ENCODE results near the gene LIG1. TPM values are rescaled to one million over a fixed set of nuclear protein-coding genes. Genes with fewer than 3 reads are reported as not detected.

The LIG1 gene
- total and polyA plus RNA-seq, 9 of the 15 experiments (the other 6 are each of a cell fraction or from before 2014, with no cell fraction given), result 9.6 to 114 (median 71.1) TPM

DNA sequence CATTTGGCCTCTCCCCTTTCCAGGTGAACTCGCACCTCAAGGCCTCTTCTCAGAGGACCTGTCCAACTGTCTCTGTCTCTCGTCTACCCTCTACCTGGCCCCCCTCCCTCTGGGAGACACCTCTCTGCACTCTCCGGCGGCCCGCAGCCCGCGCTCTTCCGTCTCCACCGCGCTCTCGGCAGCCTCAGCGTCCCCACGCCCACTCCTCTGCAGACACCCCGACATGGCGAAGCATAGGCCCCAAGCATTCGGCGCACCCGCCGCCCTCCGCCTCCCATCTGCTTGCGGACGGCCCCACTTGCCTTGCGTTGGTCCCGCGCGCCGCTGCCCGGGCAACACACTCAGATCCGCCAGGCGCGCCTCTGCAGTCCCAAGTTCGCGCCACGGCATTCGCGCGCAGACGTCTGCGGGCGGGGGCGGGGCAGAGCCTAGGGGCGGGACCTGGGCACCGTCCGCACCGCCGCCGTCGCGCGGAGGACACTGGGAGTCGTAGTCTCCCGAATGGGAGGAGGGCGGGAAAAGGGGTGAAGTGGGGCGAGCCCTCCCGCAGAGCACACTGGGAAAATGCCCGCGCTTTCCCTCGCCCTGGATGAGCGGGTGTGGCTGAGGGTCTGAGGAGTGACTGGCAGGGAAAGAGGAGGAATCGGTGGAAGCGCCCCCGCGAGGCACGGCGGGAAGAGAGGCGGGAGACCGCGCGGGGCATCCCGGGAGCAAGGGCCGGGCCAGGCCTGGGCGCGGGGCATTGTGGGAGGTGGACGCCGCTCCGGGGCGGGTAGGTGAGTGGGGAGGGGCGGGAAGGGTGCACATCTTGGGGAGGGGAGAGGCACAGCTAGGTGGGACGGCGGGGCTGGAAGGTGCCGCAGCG, at the start of gene LIG1, which contains the start of gene ZSWIM9 (continued):
- TF ChIP-seq, protein P1, sequence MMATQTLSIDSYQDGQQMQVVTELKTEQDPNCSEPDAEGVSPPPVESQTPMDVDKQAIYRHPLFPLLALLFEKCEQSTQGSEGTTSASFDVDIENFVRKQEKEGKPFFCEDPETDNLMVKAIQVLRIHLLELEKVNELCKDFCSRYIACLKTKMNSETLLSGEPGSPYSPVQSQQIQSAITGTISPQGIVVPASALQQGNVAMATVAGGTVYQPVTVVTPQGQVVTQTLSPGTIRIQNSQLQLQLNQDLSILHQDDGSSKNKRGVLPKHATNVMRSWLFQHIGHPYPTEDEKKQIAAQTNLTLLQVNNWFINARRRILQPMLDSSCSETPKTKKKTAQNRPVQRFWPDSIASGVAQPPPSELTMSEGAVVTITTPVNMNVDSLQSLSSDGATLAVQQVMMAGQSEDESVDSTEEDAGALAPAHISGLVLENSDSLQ (IDR thresholded peaks at IDR 0.05), result peak; percentile 94
- TF ChIP-seq TEAD2 (tag; IDR thresholded peaks at IDR 0.05) (no peak), ZSCAN29 (IDR thresholded peaks at IDR 0.05) (no peak), ZKSCAN8 (CRISPR knock-in tag; IDR thresholded peaks at IDR 0.05) (no peak), ZBED1 (IDR thresholded peaks at IDR 0.05) (0 out of 2 replicates have a peak, but pooled peaks have one; percentile 9), ZNF584 (CRISPR knock-in tag; IDR thresholded peaks at IDR 0.05; ENCODE audit: low read depth) (peak; percentile 41; the same call in 1 of the 2 replicates), HDGF (IDR thresholded peaks at IDR 0.05) (no peak), KHSRP (IDR thresholded peaks at IDR 0.05) (no peak), ATF1 (CRISPR knock-in tag; IDR thresholded peaks at IDR 0.05) (no peak), ATF1 (tag; IDR thresholded peaks at IDR 0.05) (peak; percentile 90), RNF2 (IDR thresholded peaks at IDR 0.05) (no peak), ZBTB8A (IDR thresholded peaks at IDR 0.05; ENCODE audit: partially characterized antibody) (no peak), RAD21 (CRISPR knock-in tag; conservative IDR thresholded peaks at IDR 0.05 in 1 of 2, IDR thresholded peaks at IDR 0.05 in 1 of 2) (0 out of 4 replicates have a peak, but pooled peaks of 1 of the 2 experiments have one; percentile 5), SMAD2 (IDR thresholded peaks at IDR 0.05; ENCODE audit: low read depth, low read length) (no peak), MXI1 (IDR thresholded peaks at IDR 0.05; ENCODE audit: low read depth, low read length) (no peak; the same call in 1 of the 2 replicates), IRF2 (CRISPR knock-in tag; IDR thresholded peaks at IDR 0.05) (no peak), ZNF239 (CRISPR knock-in tag; IDR thresholded peaks at IDR 0.05) (no peak), THRAP3 (IDR thresholded peaks at IDR 0.05; ENCODE audit: borderline replicate concordance) (no peak), ZSCAN32 (CRISPR knock-in tag; IDR thresholded peaks at IDR 0.05) (no peak), BRF1 (IDR thresholded peaks at IDR 0.05; ENCODE audit: borderline replicate concordance, extremely low read depth, insufficient read length) (no peak)
- TF ChIP-seq, protein P2, sequence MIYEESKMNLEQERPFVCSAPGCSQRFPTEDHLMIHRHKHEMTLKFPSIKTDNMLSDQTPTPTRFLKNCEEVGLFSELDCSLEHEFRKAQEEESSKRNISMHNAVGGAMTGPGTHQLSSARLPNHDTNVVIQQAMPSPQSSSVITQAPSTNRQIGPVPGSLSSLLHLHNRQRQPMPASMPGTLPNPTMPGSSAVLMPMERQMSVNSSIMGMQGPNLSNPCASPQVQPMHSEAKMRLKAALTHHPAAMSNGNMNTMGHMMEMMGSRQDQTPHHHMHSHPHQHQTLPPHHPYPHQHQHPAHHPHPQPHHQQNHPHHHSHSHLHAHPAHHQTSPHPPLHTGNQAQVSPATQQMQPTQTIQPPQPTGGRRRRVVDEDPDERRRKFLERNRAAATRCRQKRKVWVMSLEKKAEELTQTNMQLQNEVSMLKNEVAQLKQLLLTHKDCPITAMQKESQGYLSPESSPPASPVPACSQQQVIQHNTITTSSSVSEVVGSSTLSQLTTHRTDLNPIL (CRISPR knock-in tag; IDR thresholded peaks at IDR 0.05), result no peak
- TF ChIP-seq, protein P3, sequence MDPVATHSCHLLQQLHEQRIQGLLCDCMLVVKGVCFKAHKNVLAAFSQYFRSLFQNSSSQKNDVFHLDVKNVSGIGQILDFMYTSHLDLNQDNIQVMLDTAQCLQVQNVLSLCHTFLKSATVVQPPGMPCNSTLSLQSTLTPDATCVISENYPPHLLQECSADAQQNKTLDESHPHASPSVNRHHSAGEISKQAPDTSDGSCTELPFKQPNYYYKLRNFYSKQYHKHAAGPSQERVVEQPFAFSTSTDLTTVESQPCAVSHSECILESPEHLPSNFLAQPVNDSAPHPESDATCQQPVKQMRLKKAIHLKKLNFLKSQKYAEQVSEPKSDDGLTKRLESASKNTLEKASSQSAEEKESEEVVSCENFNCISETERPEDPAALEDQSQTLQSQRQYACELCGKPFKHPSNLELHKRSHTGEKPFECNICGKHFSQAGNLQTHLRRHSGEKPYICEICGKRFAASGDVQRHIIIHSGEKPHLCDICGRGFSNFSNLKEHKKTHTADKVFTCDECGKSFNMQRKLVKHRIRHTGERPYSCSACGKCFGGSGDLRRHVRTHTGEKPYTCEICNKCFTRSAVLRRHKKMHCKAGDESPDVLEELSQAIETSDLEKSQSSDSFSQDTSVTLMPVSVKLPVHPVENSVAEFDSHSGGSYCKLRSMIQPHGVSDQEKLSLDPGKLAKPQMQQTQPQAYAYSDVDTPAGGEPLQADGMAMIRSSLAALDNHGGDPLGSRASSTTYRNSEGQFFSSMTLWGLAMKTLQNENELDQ (CRISPR knock-in tag; IDR thresholded peaks at IDR 0.05; ENCODE audit: borderline replicate concordance), result no peak
- TF ChIP-seq, protein P4, sequence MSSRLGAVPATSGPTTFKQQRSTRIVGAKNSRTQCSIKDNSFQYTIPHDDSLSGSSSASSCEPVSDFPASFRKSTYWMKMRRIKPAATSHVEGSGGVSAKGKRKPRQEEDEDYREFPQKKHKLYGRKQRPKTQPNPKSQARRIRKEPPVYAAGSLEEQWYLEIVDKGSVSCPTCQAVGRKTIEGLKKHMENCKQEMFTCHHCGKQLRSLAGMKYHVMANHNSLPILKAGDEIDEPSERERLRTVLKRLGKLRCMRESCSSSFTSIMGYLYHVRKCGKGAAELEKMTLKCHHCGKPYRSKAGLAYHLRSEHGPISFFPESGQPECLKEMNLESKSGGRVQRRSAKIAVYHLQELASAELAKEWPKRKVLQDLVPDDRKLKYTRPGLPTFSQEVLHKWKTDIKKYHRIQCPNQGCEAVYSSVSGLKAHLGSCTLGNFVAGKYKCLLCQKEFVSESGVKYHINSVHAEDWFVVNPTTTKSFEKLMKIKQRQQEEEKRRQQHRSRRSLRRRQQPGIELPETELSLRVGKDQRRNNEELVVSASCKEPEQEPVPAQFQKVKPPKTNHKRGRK (tag; IDR thresholded peaks at IDR 0.05), result no peak

Data from K562 (cell line).